Hematopoietic multipotent progenitor cell treated with erythropoietin and hydrocortisone succinate and interleukin-3 and kit ligand, for 8 days (in vitro differentiated cells): ENCODE data around the gene DRD3.

Experiments
- DNase-seq: peaks from one replicate; pipeline ENCODE4 v3.0.0-alpha.2; 2015

The DRD3 gene

GRCh38 chr3:114176890-114177289 is 2.0 kb downstream of the DRD3 start:
- no peak for DNase-seq

GRCh38 chr3:114176487-114176886 is 2.4 kb downstream of the DRD3 start:
- DNase-seq: no peak

- DNase-seq: no peak
Measured at GRCh38 chr3:114175204-114175987, 3.5 kb downstream of the DRD3 start.

GRCh38 chr3:114171677-114172076 is 7.2 kb downstream of the DRD3 start:
- DNase-seq: no peak

GRCh38 chr3:114168150-114168549 is 10.7 kb downstream of the DRD3 start:
- DNase-seq: no peak

DNA sequence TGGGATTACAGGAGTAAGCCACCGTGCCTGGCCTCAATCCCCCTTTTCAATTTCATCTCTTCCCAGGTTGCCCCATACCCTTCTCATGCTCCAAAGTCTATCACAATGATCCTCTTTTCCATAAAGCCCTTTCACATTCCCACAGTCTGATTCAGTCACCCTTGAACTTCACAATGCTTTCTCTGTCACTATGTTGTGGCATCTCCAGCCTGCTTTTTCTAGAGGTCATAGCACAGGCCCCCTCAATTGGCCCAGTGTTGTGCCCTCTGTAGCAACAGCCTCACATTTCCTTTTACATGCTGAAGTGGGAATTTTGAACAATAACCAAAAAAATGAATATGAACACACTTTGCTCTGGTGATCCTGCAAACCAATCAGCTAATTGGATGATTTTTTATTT is 21.5 kb downstream of the DRD3 start:
- no peak for DNase-seq

- peak; percentile 43 for DNase-seq
Measured at GRCh38 chr3:114155370-114155821, 23.5 kb downstream of the DRD3 start.

DNA sequence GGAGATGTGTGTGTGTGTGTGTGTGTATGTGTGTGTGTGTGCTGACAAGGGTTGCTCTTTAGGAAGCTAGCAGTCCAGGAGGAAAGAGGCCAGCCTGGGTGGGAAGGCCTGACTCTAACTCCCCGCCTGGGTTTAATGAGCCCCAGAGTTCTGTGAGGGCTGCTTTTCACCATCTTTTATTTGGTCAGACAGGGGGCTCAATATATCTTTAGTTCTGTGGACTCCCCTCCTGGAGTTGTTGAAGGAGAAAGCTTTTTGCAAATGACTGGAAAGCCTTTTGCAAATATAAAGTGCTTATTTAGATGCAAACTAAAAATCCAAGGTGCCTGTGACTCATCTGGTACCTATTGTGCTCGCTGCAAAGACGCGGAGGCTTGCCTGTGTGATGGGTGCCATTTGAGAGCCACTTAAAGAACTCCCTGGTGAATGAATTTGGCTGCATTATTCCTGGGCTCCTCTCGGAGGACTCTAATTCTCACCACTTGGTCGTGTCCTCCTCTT is 24.5 kb downstream of the DRD3 start:
- no peak for DNase-seq

DNA sequence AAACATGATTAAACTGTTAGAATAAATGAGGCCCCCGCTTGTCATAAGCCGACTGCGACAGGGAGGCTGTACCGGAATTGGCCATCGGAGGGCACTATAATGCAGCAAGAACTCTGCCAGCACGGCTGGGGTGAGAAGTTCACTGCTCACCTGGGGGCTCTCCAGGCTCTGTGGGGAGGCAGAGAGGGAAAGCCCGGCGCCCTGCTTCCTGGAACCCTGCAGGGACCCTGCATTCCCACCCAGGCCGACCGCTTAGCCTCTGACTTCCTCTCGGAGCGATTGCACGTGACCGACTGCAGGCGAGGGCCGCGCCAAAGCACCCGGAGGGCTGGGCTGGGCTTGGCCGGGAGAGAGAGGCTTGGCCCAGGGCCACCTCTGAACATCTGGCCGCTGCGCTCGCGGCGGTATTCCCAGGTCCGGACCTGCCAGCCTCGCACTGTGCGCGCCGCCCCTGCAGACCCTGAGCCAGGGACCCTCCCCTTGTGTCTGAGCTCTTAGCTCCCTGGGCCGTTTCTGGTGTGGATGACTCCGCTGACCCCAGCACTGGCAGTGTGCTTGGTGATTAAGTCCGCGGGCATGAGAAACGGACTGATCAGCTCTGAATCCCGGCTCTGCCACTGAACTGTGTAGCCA is 26.2 kb downstream of the DRD3 start:
- peak; percentile 65 for DNase-seq

DNA sequence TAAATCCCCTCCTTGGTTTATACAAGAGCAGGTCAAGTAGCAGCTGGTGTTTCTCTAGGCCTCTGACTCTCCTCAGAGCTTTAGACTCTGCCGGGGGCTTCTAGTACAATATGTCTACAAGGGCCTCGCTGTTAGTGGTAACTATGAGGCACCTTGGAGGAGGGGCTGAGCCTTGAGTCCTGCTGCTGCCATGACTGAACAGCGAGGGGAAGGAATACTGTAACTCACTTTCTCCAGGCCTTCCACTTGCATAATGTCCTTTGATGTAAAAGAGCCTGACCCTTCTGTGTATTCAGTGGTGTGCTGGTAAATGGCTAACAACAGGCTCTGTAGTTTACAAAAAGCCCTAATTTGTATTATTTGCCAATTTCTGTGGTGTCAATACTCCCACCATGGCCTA is 27.8 kb downstream of the DRD3 start:
- no peak for DNase-seq

GRCh38 chr3:114147251-114147650 is 31.6 kb downstream of the DRD3 start:
- DNase-seq: no peak

DNA sequence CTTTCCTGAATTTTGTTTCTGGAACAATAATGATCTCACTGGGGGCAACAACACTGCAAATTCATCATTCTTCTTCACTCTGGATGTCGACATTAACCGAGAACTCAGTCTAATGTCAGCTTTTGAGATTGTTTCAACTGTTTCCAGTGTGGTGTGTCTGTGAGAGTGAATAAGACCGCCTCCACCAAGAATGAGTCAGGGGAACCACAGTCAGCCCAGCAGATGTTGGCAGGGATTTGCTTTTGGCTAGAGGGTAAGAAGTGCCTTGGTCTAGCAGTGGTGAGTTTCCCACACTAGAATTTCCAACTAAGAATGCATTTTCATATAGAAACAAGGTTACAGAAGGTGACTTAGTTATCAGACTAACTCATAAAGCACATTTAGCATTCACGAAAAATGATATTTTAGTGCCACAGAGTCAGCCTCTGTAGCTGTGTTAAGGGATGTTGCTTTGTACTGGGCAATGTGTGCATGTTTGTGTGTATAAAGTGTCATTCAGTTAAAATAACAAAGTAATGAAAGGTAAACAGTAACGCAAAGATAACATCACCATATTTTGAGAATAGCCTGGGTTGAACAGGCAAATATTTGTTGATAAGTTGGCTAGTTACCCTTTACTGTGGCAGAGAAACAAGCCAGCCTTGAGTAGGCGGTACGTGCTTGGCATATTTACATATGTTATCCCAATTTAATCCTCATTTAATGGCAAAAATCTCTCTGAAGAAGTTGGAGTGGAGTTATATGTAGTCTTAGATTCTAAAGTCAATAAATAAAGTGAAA is 33.8 kb downstream of the DRD3 start:
- DNase-seq: no peak

DNA sequence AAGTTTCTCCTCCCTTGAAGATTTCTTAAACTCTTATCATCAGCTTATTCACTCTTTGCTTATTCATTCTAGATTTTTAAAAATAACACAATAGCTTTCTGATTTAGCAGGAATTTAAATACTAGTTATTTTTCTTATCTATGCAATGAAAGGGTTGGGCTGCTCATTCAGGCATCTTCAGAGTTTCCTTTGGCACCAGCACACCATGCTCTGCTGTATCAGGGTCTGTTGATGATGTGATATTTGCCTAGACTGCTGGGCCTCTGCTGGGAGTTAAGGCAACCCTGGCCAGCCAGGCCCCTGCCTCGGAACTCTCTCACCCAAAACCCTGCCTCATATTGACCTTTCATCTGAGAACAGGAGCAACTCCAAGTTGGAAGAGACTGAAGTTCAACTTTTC is 35.0 kb downstream of the DRD3 start:
- no peak for DNase-seq

DNA sequence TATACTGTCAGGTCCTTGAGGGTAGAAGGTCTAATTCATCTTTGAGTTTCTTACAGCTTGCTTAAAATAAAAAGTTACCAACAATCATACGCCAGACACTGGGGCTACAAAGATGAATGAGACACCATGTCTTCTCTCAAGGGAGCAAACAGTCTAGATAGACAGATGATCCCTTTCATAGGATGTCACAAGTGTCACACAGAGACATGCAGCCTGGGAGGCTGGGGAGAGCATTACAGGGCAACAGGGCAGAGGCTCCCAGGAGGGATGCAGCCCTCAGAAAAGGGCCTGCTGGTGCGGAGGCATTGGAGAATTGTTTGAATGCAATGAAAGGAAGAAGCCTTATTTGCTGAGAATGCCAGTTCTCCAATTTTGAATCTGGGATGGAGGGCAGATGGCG is 39.0 kb downstream of the DRD3 start:
- DNase-seq: no peak

DNA sequence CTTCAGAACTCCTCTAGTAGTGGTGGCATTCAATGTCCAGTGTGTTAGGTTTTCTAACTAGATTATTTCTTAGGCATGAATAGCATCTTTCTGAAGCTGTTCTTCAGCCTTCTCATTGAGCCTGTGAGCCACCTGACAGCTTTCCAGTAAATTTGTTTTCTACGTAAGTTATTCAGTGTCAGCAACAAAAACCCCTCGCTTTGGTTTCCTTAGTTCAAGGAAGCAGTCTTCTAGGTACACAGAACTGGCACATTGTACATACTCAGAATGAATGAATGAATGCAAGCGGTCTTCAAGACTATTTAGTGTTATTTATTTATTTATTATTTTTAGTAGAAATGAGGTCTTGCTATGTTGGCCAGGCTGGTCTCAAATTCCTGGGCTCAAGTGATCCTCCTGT is 44.9 kb downstream of the DRD3 start:
- no peak for DNase-seq

DNA sequence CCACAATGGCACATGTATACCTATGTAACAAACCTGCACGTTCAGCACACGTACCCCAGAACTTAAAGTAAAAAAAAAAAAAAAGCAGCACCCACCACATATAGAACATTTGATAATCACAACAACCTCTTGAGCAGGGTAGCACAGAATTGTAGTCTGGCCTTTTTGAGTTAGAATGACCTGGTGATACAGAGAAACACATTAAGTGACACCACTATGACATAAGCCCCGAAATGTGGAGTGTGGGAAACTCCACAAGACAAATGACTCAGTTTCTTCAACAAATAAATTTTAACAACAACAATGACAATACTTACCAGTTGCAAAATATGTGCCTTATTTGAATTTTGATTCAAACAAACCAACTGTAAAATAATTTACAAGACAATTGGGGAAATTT is 46.4 kb downstream of the DRD3 start:
- no peak for DNase-seq

GRCh38 chr3:114128826-114129225 is 50.0 kb downstream of the DRD3 start:
- DNase-seq: no peak

- no peak for DNase-seq
Measured at GRCh38 chr3:114128231-114128630, 50.6 kb downstream of the DRD3 start.

DNA sequence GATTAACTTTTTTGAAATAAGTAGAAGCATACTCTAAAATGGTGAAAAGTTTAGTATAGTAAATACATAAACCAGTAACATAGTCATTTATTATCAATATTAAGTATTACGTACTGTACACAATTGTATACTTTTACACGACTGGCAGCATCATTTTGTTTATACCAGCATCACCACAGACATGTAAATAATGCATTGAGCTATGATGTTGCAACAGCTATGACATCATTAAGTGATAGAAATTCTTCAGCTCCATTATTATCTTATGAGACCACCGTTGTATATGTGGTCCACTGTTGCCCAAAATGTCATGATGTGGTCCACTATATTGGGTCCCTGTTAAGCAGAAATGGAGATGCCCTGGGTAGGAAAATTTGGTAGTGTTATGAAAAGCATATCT is 51.3 kb downstream of the DRD3 start:
- DNase-seq: no peak

DNA sequence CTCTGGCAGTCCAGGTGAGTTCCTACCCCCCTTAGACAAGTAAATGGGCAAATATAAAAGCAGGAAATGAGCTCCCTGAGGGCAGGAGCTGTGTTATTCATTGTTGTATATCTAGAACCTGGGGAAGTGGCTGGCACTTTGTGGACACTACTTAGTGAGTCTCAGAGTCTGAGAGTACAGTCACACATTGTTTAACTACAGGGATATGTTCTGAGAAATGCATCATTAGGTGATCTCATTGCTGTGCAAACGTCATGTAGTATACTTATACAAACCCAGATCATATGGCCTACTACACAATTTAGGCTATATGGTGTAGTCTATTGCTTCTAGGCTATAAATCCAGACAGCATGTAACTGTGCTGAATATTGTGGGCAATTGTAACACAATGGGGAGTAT is 52.4 kb downstream of the DRD3 start:
- DNase-seq: no peak

DNA sequence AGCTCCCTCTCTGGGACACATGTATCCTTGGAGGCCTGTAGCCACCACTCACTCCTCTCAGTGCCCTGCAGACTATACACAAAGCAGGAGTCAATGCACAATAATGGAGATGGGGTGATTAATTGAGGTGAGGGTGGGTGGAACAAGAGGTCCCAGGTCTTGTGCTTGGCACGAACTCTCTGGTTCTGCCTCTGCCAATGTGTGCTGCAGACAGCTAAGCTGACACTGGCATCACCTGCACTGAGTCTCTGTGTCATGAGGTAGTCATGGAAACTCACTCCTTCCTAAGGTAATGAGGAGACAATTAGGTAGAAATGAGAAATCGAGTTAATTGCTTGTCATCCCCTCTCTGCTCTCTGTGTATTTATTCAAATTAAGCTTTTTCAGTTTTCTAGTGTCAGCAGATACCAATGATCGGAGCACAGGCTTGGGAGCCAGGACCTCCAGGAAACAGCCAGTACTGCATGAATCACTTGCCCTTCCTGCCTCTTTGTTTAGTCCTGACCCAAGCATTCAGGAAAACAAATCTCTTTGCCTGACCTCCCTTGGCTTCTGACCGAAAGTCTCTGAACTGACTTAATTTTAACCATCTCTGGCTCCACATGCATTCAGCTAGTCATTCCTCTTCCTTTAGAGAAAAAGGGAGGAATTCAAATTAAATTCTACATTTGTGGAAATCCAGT is 56.7 kb downstream of the DRD3 start:
- no peak for DNase-seq

- no peak for DNase-seq
Measured at GRCh38 chr3:114120211-114120610, 58.6 kb downstream of the DRD3 start.

DNA sequence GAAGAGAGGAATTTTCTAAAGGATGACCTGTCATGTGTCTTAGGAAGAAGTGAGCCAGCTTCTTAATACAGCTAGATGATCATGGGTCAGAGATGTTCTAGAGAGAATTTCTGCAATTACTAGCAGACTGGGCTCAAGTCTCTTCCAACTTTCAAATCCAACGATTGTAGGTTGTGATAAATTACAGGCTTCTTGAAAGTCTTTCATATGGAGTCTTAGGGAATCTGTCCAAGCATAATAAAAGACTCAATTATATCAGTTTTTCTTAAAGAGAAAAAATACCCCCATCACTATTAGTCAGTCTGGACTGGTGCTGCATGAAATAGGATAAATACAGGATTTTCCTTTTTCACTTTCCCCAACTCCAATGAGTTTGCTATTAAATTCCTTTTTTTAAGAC is 59.1 kb downstream of the DRD3 start:
- no peak for DNase-seq
